Nucleus accumbens (tissue), 56 donors: ENCODE measurements around the gene CRIM1.
"Not testable (repeated sequence)": the region's sequence is repeated elsewhere in the genome, so short reads cannot be mapped to it uniquely, and the experiment has no call there.

Experiments
- DNase-seq, 56 donors: peaks; one replicate each; lab custom pipeline; 2025; lab: John Stamatoyannopoulos, UW

CRIM1 gene

GRCh38 chr2:36355151-36355889 is at the start of gene CRIM1:
Gene CRIM1, plus strand, starts transcription at chr2:36355778. Its CDS starts 515 bp downstream, at chr2:36356293.
- peak in 54 of 56 donors; percentile 49 to 88 (median 78) for DNase-seq

GRCh38 chr2:36307441-36307840 is 48.1 kb upstream of the CRIM1 start:
- no peak for DNase-seq

GRCh38 chr2:36310444-36310843 is 45.1 kb upstream of the CRIM1 start:
- not testable (repeated sequence) for DNase-seq

GRCh38 chr2:36318547-36318946 is 37.0 kb upstream of the CRIM1 start:
- DNase-seq: no peak

- peak in 10 of 56 donors; percentile 1 to 23 (median 4) for DNase-seq
These were observed 33.5 kb upstream of the CRIM1 start for GRCh38 chr2:36322108-36322507.

- DNase-seq: no peak
These were observed 29.3 kb upstream of the CRIM1 start for GRCh38 chr2:36326286-36326685.

- no peak for DNase-seq
These were observed 26.3 kb upstream of the CRIM1 start for GRCh38 chr2:36329251-36329650.

- DNase-seq: no peak
These were observed 25.7 kb upstream of the CRIM1 start for GRCh38 chr2:36329746-36330472.

GRCh38 chr2:36330473-36331395 is 24.8 kb upstream of the CRIM1 start:
- DNase-seq: no peak

- no peak for DNase-seq
These were observed 22.1 kb upstream of the CRIM1 start for GRCh38 chr2:36333350-36334012.

GRCh38 chr2:36335597-36335996 is 20.0 kb upstream of the CRIM1 start:
- no peak for DNase-seq

GRCh38 chr2:36336321-36336720 is 19.3 kb upstream of the CRIM1 start:
- no peak for DNase-seq

GRCh38 chr2:36337354-36337753 is 18.2 kb upstream of the CRIM1 start:
- DNase-seq: no peak

GRCh38 chr2:36338124-36338826 is 17.3 kb upstream of the CRIM1 start:
- DNase-seq: no peak

GRCh38 chr2:36338827-36339145 is 16.8 kb upstream of the CRIM1 start:
- no peak for DNase-seq

GRCh38 chr2:36339607-36340218 is 15.9 kb upstream of the CRIM1 start:
- DNase-seq: no peak

- DNase-seq: no peak
These were observed 12.0 kb upstream of the CRIM1 start for GRCh38 chr2:36343606-36344005.

- no peak for DNase-seq
These were observed 6.9 kb upstream of the CRIM1 start for GRCh38 chr2:36348721-36349120.

GRCh38 chr2:36351291-36351690 is 4.3 kb upstream of the CRIM1 start:
- no peak for DNase-seq
